Activated CD4-positive, alpha-beta T cell treated with anti-CD3 and anti-CD28 coated beads for 1 hour (primary cell): ENCODE measurements around the gene PLCD3.
"Not testable (repeated sequence)": the region's sequence is repeated elsewhere in the genome, so short reads cannot be mapped to it uniquely, and the experiment has no call there.

Experiments used
- DNase-seq: peaks from one replicate; pipeline ENCODE4 v3.0.0-alpha.2; 2020

Gene PLCD3

DNA sequence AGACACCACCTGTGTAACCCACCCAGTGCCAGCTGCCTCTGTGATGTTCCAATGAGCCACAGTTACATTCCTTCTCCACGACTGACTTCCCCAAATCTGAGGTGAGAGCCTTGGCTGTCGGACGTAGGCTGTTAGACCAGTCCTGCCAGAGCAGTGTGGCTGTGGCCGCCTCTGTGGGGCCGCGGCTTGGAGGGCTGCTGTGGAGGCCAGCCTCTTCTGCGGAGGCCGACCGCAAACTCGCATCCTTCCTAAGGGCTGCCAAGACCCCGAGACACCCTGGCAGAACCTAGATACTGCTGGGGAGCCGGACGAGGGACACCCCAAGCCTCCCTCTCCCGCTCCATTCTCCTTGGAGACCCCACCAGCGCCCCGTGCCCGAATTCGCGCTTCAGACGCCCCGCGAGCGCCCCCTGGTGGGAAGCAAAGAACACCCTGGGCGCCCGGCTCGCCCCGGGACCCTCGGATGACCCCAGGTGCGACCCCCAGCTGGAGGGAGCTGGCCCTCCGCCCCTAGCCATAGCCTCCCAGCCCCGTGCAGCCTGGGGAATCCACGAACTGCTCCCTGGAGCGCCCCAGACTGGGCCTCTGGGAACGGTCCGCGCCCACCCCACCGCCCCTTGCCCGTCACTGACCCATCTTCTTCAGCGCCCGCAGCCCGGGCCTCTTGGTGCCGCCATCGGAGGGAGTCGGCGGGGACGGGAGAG lies 547 bp downstream of the PLCD3 start:
- DNase-seq: no peak

DNA sequence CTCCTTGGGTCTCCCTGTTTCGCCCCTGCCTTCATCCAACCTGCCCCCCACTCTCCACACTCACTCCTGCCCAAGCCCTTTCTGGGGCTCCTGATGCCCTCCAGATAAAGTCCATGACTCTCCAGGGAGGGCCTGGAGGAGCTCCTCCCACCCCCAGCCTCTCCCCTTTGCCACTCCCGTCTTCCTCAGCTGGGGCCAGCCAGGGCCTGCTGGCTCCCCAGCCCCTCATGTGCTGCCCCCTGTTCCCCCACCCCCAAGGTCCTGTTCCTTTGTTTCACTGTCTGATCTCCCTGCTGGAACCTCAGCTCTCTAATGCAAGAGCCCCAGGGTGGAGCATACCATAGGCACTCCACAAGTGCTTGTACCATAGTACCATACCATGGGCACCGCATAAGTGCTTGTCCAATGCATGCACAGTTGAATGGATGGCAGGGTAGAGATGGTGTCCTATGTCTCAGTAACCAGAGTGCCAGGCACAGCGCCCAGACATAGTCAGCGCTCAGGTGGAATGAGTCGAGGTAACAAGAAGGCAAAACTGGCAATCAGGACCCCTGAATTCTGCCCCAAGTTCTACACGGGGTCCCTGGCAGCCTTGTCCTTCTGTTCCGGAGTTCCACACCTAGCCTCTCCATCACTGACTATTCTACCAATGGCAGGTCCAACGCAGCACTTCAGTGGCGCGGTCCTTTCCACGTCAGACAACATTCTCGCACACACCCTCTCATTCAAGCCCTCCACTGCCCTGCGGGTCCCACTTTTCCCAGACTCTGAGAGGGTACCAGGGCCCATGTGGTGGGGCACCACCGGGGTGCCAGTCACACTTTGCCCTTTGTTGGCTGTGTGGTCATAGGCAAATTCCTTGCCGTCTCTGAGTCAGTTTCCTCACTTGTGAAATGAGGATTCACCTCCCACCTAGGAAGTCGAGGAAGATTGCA lies 1.4 kb downstream of the PLCD3 start:
- no peak for DNase-seq

DNA sequence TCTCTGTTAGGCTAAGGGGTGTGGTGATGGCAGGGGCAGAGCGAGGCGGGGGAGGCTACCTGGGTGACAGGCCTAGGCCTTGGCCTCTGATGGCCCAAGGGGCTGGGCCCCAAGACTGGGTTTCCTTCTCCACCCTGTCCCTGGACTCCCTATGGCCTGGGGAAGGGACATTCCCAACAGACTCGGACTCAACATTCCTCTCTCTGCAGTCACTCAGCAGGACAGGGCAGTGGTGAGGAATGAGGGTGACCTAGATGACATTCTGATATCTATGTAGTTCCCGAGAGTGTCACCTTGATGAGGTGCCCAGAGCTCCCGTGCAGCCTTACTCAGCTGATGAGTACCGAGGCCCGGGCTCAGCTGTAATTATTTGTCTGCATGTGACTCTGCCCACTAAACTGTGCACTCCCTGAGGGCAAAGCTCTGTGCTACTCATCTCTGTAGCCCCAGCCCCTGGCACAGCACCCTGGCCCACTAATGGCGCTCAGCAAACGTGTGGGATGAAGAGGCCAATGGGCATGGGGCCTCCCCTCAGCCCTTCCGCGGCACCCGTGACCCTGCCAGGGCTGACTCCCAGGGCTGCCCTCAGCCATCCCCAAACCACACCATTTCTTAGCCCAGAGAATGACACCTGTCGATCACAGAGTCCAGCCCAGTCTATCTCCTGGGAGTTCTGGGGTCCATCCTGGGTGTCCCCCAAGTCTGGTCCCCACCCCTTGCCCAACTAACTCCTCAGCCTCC lies 2.2 kb downstream of the PLCD3 start:
- no peak for DNase-seq

DNA sequence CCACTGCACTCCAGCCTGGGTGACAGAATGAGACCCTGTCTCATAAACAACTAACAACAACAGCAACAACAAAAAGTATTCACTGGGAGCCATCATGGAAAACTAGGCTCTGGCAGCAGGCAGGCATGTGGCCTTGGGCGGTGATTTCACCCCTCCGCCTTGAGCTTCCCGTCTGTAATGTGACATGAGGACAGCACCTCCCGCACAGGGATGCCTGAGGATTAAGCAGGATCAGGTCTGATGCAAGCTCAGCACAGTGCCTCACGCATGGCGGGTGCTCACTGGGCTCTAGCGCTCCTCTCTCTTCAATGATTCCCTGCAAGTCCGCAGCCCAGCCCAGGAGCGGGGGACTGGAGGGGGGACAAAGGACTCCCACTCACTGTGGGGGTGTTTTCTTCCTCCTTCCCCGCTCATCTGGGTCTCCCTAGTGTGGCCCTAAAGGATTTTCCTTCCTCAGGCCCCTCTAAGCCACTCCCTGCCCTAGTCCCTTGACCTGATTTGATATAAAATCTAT lies 2.8 kb downstream of the PLCD3 start:
- DNase-seq: no peak

DNA sequence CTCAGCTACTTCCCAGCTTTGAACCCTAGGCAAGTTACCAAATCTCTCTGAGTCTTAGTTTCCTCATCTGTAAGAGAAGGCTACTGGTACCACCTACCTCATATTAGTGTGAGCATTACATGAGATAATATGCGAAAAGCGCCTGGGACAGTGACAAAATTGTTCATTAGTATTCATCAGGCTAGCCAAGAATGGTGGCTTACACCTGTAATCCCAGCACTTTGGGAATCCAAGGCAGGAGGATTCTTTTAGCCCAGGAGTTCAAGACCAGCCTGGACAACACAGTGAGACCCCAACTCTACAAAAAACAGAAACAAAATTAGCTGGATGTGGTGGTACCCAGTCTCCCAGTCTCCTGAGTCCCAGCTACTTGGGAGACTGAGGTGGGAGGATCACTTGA lies 3.3 kb downstream of the PLCD3 start:
- DNase-seq: no peak

DNA sequence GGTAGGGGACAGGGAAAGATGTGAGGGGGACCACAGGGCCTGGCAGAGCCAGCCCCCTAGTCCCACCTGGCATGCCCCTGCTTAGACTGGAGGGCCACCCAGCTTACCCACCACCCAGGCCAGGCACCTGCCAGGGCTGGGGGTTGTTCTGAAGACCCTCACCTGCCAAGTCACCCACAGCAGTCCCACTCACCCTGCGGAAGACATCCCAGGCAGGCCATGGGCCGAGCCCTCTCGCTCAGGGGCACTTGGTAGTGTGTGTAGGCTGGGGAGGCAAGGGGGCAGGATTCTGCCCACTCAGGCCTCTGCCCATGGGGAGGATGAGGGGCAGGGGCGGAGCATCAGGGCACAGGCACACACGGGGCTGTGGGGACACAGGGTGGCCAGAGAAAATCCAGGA lies 4.0 kb downstream of the PLCD3 start:
- DNase-seq: no peak

DNA sequence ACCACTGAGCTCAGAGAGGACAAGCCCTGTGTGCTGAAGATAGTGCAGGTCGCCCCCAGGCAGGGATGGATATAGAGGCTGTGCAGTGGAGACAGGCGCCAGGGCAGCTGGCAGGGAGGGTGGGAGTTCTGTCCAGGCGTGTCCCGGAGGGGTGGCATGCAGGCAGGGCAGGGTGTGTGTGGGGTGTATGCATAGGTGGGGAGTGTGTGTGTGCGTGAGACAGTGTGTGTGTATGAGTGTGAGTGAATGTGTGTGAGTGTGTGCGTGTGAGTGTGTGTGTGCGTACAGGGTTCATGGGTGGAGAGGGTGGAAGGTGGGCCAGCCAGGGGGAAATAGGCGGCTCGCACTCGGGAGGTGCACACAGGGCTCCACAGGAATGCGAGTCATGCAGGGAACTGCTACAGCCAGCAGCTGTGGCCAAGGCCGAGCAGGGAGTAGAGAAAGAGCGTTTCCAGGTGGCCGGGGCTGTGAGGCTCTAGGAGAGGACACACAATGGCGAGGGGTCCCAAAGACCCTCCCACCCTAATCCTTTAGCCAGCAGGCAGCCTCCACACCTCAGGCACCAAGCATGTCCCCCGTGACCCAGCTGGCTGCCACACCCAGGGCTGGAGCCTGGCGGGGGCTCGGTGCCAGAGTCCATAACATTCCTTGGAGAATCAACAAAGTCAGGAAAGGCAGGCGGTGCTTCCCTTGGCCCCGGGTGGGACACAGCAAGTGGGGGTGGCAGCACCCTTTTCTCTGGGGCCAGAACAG lies 4.6 kb downstream of the PLCD3 start:
- DNase-seq: no peak

DNA sequence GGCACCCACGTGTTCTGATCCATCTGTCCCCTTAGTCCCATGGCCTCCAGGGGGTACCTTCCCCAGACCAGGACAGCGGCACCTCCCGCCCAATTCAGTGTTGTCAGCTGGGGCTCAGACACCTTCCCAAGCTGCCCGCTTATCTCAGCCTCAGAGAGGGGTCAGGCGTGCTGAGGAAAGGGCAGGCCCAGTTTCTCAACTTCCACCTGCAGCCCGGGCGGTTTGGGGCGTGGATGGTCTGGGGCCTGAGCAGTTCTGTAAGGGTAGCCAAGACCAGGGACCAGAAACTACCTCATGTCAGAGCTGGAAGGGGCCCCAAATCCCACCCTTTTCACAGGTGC lies 5.1 kb downstream of the PLCD3 start:
- no peak for DNase-seq

DNA sequence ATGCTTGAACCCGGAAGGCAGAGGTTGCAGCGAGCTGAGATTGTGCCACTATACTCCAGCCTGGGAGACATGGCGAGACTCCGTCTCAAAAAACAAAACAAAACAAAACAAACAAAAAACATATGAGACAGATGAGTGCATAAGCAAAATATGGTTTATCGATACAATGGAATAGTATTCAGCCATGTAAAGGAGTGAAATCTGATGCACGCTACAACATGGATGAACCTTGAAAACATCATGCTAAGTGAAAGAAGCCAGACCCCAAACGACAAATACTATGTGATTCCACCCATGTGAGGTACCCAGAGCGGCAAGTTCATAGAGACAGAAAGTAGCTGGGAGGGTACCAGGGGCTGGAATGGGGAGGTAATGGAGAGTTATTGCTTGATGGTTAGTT lies 6.8 kb downstream of the PLCD3 start:
- DNase-seq: no peak

DNA sequence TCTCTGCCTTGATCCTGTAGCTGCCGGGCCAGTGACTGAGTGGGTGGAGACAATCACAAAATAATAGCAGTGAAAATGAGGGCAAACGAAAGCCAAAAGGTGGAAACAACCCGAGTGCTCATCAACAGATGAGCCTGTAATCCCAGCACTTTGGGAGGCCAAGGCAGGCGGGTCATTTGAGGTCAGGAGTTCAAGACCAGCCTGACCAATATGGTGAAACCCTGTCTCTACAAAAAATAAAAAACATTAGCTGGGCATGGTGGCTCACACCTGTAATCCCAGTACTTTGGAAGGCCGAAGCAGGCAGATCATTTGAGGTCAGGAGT lies 7.6 kb downstream of the PLCD3 start:
- DNase-seq: not testable (repeated sequence)

DNA sequence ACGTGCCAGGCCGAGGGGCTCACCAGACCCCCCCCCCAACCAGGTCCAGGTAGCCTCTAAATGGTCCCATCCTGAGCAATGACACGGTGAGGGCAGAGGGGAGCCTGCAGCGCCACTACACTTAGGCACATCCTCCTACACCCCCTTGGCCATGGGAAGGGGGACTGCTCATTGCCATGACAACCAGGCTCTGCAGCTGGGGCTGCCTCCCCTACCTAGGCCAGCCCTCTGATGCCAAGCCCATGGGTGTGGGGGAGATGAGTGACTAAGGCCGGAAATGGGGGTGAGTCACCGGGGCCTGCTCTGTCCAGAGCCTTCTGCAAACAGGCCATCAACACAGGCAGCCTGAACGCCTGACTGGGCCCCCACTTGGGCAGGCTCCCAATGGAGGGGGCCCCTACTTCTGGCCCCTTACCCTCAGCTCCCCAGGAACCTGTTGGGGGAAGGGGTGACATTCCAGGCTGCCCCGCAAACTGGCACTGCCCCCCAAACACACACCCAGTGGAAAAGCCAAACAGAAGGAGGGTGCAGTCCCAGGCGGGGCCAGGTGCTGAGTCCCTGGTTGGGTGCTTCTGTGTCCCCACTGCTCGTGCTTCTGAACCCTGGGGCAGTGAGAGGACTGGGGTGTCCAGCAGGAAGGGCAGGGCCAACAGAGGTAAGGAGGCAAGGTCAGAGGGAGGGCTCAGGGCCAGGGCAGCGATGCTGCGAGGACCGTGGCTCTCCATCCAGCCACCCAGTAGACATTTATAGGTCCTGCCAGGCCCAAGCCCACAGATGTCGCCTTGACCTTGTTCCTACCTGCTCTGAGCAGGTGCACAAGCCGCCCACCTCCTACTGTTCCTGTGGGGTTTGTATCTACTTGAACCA lies 8.2 kb downstream of the PLCD3 start:
- no peak for DNase-seq

DNA sequence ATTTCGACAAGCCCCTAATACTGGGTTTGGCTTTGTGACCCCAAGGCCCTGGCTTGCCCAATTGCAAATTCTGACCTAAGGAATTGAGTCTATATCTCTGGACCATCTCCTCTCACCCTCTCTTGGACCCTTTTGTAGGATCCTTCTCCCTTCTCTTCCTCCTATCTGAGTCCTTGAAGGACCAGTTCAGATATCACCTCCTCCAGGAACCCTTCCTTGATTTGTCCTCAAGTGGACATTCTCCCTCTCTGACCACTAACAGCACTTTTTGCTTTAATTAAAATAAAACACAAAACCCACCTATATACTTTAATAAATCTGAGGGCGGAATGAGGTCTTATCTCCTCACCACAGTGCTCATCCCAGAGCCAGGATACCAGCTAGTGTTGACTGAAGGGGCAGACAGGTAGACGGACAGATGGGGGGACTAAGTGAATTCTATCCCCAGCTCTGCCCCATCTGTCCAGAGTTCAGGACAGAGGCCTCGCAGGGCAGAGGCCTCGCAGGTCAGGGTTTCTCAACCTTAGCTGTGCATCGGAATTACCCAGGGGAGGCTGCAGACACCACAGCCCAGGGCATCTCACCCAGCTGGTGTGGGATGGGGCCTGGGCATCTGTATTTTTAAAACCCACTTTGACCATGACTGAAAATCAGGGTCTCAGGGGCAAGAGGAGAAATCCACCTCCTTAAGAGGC lies 9.1 kb downstream of the PLCD3 start:
- no peak for DNase-seq

DNA sequence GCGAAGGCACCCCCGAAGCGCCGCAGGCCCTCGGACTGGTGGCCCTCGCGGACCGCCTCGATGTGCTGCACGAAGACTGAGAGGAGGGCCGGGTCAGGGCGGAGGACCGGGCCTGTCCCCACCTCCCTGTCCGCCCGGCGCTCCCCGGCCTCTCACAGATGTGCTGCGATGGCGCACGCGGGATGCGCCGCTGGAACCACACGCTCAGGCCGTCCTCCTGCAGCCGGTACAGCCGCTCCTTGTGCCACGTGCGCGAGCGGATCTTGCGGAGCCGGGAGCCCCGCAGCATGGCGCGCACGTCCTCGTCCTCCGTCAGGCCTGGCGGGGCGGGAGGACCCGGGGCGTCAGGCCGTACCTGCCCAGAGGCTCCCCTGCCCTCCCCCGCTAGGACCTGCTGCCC lies 11.3 kb downstream of the PLCD3 start:
- DNase-seq: no peak

DNA sequence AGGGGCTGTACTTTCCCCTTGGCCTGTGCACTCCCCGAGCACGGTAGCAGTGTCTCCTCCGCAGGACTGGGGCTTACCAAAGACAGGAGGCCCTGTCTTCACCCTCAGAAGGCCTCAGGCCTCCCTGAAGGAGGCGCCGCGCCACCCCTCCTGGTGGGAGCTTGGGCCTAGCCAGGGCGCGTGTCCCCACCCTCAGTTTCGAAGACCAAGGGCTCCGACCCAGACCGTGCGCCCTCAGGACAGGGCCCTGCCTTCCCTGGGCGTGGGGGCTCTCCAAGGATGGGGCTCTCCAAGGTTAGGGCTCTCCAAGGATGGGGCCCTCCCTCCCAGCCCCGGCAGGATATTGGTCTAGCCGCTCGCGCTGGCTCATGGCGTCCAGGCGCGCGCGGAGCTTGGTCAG lies 11.8 kb downstream of the PLCD3 start:
- no peak for DNase-seq

DNA sequence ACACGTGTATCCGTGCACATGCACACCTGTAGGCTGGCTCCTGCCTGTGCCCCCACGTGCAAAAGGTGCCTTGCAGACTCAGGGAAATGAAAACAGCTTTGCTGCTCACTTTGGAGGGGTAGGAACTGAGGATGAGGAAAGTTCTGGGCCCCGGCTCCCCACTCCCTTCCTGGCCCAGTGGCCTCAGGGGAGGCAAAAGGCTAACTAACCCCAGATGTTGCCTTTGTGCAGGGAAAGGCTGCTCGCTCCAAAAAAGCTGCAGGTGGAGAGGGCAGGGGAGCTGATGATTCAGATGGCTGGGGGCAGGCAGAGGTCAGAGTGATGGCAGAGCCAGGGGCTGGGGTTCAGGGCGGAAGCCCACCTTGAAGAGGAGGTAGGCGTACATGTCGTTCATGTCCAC lies 12.4 kb downstream of the PLCD3 start:
- no peak for DNase-seq

DNA sequence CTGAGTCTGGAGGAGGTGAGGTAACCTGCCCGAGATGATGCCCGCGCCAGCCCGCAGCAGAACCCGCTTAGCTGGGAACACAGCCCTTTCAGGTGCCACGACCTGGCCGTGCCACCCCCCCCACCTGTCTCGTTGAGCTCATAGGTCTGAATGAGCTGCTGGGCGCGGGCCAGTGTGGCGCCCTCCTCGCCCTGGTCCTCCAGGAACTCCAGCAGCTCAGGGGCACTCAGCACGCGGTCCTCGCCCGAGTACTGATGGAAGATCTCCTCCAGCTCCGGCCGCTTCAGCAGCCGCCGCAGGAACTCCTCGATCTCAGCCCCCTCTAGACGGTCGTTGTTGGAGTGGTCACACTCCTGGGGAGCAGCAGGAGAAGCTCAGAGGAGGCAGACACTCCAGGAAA lies 13.6 kb downstream of the PLCD3 start:
- no peak for DNase-seq

DNA sequence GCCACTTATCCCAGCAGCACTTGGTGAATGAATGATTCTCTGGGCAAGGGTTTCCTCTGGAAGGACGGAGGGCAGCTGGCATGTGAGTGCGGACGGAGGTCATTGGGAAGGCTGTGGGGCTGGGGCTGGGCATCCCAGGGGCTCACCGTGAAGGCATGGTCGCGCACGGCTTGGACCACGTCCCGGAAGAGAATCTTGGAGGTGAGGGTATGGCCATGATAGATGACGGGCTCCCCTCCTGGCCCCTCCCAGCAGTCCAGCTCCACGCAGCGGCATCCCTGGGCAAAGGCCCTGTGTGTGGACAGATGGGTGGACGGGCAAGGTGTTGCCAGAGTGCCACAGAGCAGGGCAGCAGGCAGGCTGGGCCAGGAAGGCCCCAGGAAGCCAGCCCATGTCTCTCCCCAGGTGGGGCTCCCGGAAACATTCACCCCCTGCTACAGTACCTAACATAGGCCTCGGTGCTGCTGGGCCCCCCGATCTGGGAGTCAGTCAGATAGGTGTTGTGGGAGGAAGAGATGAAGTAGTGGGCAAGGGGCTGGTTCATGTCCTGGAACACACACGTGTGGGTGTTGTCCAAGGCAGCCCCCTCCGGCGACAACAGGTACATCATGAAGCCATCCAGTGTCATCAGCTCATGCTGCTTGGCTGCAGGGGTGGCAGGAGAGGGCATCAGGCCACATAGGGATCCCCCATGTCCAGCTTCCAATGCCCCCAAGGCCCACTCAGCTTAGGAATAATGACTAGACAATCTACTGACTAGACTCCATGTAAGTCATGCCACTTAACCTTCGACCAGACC lies 14.3 kb downstream of the PLCD3 start:
- DNase-seq: no peak

DNA sequence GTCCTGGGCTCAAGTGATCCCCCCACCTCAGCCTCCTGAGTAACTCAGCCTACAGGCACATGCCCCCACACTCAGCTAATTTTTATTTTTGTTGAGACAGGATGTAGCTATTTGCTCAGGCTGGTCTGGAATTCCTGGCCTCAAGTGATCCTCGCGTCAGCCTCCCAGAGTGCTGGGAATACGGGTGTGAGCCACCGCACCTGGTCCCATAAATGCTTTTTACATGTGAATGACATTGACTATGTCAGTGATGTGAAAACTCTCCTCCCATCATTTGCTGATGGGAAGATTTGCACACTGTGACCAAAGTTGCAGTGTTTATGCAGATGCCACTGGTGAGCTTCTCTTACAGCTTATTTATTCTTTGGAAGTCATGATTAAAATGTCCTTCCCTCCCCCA lies 15.0 kb downstream of the PLCD3 start:
- DNase-seq: no peak

DNA sequence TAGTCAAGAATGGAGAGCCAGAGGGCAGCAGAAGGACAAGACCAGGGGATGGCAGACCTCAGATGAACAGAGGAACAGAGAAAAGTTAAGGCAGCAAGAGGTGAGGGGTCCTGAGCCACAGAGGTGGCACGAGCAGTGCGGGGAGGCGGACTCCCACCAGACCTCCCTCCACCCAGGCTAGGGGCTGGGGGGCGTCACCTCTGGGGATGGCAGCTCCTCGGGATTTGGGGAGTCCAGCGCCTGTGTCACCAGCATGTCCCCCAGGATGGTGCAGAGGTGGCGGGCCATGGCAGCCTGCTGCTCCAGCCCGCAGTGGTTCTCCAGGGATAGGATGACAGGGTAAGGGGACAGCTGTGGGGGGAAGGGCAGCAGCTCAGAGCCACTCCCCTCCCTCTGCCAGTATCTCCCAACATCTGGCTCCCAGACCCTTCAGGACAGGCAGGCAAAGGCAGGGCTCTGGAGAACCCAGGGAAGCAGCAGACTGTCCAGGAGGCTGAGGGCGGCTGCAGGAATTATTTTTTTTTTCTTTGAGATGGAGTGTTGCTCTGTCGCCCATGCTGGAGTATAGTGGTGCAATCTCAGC lies 15.8 kb downstream of the PLCD3 start:
- no peak for DNase-seq

DNA sequence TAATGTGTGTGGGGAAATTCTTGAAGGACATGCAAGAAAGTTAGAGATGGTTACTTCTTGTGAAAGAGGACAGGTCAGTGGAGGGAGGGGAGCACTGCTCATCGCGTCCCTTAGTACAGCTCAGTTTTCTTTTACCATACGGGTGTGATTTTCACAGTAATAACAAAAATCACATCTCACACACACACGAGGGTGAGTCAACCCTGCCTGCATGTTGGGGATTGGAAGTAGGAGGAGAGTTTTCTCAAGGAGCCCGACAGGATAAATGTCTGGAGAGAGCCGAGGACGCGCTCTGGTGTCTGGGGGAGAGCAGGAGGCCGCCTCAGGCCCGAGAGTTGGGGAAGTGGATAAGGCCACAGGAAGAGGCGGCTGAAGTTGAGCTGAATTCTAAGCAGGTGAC lies 16.4 kb downstream of the PLCD3 start:
- no peak for DNase-seq
